GM12878 (cell line): ENCODE measurements around the gene SLC6A12. TPM values are rescaled to one million over a fixed set of nuclear protein-coding genes. Genes with fewer than 3 reads are reported as not detected.

Experiments
- ATAC-seq: fragments of 200-7000 bp; cut with Tn5 transposase; 3 replicates; pipeline ENCODE4 v1.9.1; 2020; ENCODE audit warnings: mild to moderate bottlenecking, moderate library complexity
- BruUV-seq: library from RNA; stranded (reverse); fragments of 400-500 nt; replicated peaks from 2 replicates; lab custom pipeline; 2021; lab: Mats Ljungman, UMichigan
- CTCF ChIA-PET: fragments of 300-600 bp; sonication (Branson Sonifier 250); formaldehyde crosslinking; extraction: SDS; loops from one replicate; lab custom pipeline; 2021; ENCODE audit warnings: inconsistent platforms; lab: Yijun Ruan, JAX
- POLR2A ChIA-PET: fragments of 350-600 bp; formaldehyde crosslinking; extraction: SDS; loops from one replicate; lab custom pipeline; 2021; ENCODE audit warnings: inconsistent platforms; lab: Charles Lee
- RAD21 ChIA-PET: fragments of 300-600 bp; sonication (Branson Sonifier 250); formaldehyde crosslinking; loops from one replicate; lab custom pipeline; 2023; ENCODE audit warnings: antibody characterized with exemption; ENCODE audit not compliant: unreplicated experiment; lab: Charles Lee
- SMC1A ChIA-PET: fragments of 300-600 bp; sonication (Branson Sonifier 250); formaldehyde crosslinking; loops from one replicate; lab custom pipeline; 2023; ENCODE audit not compliant: unreplicated experiment, uncharacterized antibody; lab: Charles Lee
- DNase-seq: peaks from one replicate; pipeline ENCODE4 v3.0.0-alpha.2; 2011; ENCODE audit warnings: low read depth, low spot score
- FAIRE-seq: peaks from 3 replicates; lab custom pipeline; 2011; peaks lifted over from hg19 to GRCh38; lab: Jason Lieb, UNC
- H2AFZ ChIP-seq: 2 replicates; pipeline ENCODE4 v1.6.0; 2011; ENCODE audit warnings: low read depth, low read length, control low read depth; ENCODE audit not compliant: control insufficient read depth
- H3K27ac ChIP-seq: 2 replicates; pipeline ENCODE4 v1.5.1; 2011; ENCODE audit warnings: control low read depth; ENCODE audit not compliant: control insufficient read depth, insufficient read depth
- H3K27me3 ChIP-seq, 2 experiments: replicated peaks in 1 of 2; 2 replicates each; pipeline versions ENCODE4 v1.6.0 to v1.6.1; 2011; ENCODE audit warnings: low read length in 1 of 2; ENCODE audit not compliant: control insufficient read depth in 2 of 2, insufficient read depth in 2 of 2
- H3K36me3 ChIP-seq, 2 experiments: 2 replicates each; pipeline ENCODE4 v1.5.1; 2011; ENCODE audit warnings: low read length in 1 of 2; ENCODE audit not compliant: control insufficient read depth in 2 of 2, insufficient read depth in 2 of 2
- H3K4me1 ChIP-seq: 2 replicates; pipeline ENCODE4 v1.6.1; 2011; ENCODE audit warnings: mild to moderate bottlenecking, low read length, moderate library complexity, mixed read lengths; ENCODE audit not compliant: control insufficient read depth, insufficient read depth
- H3K4me2 ChIP-seq: 2 replicates; pipeline ENCODE4 v1.6.0; 2011; ENCODE audit warnings: control low read depth; ENCODE audit not compliant: control insufficient read depth, insufficient read depth
- H3K4me3 ChIP-seq: fragments of 200-600 bp; sonication (generic); 2 replicates; pipeline ENCODE4 v1.5.1; 2016
- H3K79me2 ChIP-seq: 2 replicates; pipeline ENCODE4 v1.6.0; 2011; ENCODE audit warnings: low read length; ENCODE audit not compliant: control insufficient read depth, insufficient read depth
- H3K9ac ChIP-seq: 2 replicates; pipeline ENCODE4 v1.8.0; 2011; ENCODE audit warnings: low read length, control low read depth, mixed read lengths; ENCODE audit not compliant: control insufficient read depth, insufficient read depth
- H3K9me3 ChIP-seq: replicated peaks from 3 replicates; pipeline ENCODE4 v1.5.1; 2011; ENCODE audit warnings: mild to moderate bottlenecking, low read length; ENCODE audit not compliant: control insufficient read depth, insufficient read depth
- H4K20me1 ChIP-seq: 2 replicates; pipeline ENCODE4 v1.6.0; 2011; ENCODE audit not compliant: control insufficient read depth, insufficient read depth
- ATF3 ChIP-seq: IDR thresholded peaks from 2 replicates; pipeline ENCODE4 v1.6.1; 2011; ENCODE audit warnings: low read depth, mild to moderate bottlenecking, low read length, moderate library complexity, borderline replicate concordance; ENCODE audit errors: extremely low read depth
- CBX5 ChIP-seq: sonication (generic); IDR thresholded peaks from 2 replicates; pipeline ENCODE4 v1.6.1; 2016; ENCODE audit warnings: low read depth, moderate library complexity, mild to moderate bottlenecking, inconsistent platforms
- CEBPB ChIP-seq, 2 experiments: fragments of 150-350 bp in 1 of 2; IDR thresholded peaks; 2 replicates each; pipeline ENCODE4 v1.6.1; 2012 to 2014; ENCODE audit warnings: low read depth in 2 of 2, low read length in 2 of 2, borderline replicate concordance in 1 of 2, inconsistent platforms in 1 of 2
- CHD2 ChIP-seq: IDR thresholded peaks from 2 replicates; pipeline ENCODE4 v1.6.1; 2011; ENCODE audit warnings: low read depth, low read length, improper control_type of control experiment, borderline replicate concordance
- DPF2 ChIP-seq: fragments of 450-650 bp; IDR thresholded peaks from 2 replicates; pipeline ENCODE4 v1.6.1; 2017; ENCODE audit warnings: mild to moderate bottlenecking
- EGR1 ChIP-seq, 2 experiments: IDR thresholded peaks; 1 replicate in 1 of 2; 2 replicates in 1 of 2; pipeline ENCODE4 v1.6.1; 2011 to 2012; ENCODE audit warnings: low read depth in 2 of 2, low read length in 2 of 2, borderline replicate concordance in 1 of 2, mild to moderate bottlenecking in 1 of 2, moderate library complexity in 1 of 2
- ETV6 ChIP-seq, 2 experiments: fragments of 450-650 bp in 1 of 2; IDR thresholded peaks in 1 of 2; conservative IDR thresholded peaks in 1 of 2; 2 replicates each; pipeline ENCODE4 v1.6.1; 2014; ENCODE audit warnings: antibody characterized with exemption in 1 of 2, borderline replicate concordance in 1 of 2, low read depth in 1 of 2, mild to moderate bottlenecking in 1 of 2, moderate library complexity in 1 of 2
- HCFC1 ChIP-seq: fragments of 150-350 bp; IDR thresholded peaks from 2 replicates; pipeline ENCODE4 v1.6.1; 2014; ENCODE audit warnings: low read length
- IRF4 ChIP-seq: IDR thresholded peaks from 2 replicates; pipeline ENCODE4 v1.6.1; 2011; ENCODE audit warnings: low read depth, low read length
- MTA3 ChIP-seq: IDR thresholded peaks from 2 replicates; pipeline ENCODE4 v1.6.1; 2012; ENCODE audit warnings: low read length, inconsistent platforms, borderline replicate concordance
- MYC ChIP-seq: IDR thresholded peaks from 2 replicates; pipeline ENCODE4 v1.6.1; 2011; ENCODE audit warnings: mild to moderate bottlenecking, low read length, moderate library complexity, inconsistent platforms; ENCODE audit not compliant: insufficient read depth, insufficient replicate concordance, insufficient read length, severe bottlenecking
- NR2F1 ChIP-seq: fragments of 450-650 bp; conservative IDR thresholded peaks from 2 replicates; pipeline ENCODE4 v1.6.1; 2017; ENCODE audit warnings: mild to moderate bottlenecking
- NRF1 ChIP-seq: conservative IDR thresholded peaks from 2 replicates; pipeline ENCODE4 v1.6.1; 2011; ENCODE audit warnings: mild to moderate bottlenecking, low read depth, low read length, improper control_type of control experiment
- PAX8 ChIP-seq: fragments of 450-650 bp; IDR thresholded peaks from 2 replicates; pipeline ENCODE4 v1.6.1; 2017; ENCODE audit warnings: mild to moderate bottlenecking, moderate library complexity
- STAT3 ChIP-seq: IDR thresholded peaks from 2 replicates; pipeline ENCODE4 v1.6.1; 2011; ENCODE audit warnings: low read depth, low read length, improper control_type of control experiment
- TARDBP ChIP-seq: IDR thresholded peaks from 2 replicates; pipeline ENCODE4 v1.6.1; 2016; ENCODE audit warnings: borderline replicate concordance
- ZSCAN29 ChIP-seq: fragments of 450-650 bp; IDR thresholded peaks from 2 replicates; pipeline ENCODE4 v1.6.1; 2017; ENCODE audit warnings: mild to moderate bottlenecking, moderate library complexity
- WGBS: methylation state at CpG from one replicate; pipeline ENCODE4 v1.1.6; 2016; ENCODE audit warnings: low lambda C conversion rate; ENCODE audit not compliant: insufficient replicate concordance, insufficient coverage; ENCODE audit errors: missing lambda C conversion rate; 5-methylcytosine and 5-hydroxymethylcytosine counted together
- in situ Hi-C: fragments of 300-500 bp; cut with MboI; formaldehyde crosslinking; loops from 9 replicates; pipeline ENCODE4 v1.14.3; 2018; ENCODE audit warnings: mixed read lengths
- intact Hi-C: fragments of 100-400 bp; cut with micrococcal nuclease; formaldehyde crosslinking; loops from one replicate; pipeline ENCODE4 v1.14.2; 2022; ENCODE audit not compliant: unreplicated experiment
- polyA plus RNA-seq, 11 experiments: library from polyadenylated mRNA; depleted of rRNA in 4 of 11; unstranded in 6 of 11; stranded (reverse) in 5 of 11; fragments of >200 nt; fragmentation: Nextera tagmentation in 4 of 11; fragmentation: Illumina TruSeq in 1 of 11; extraction: Ambion mirVana in 4 of 11; extraction: Trizol in 1 of 11; gene quantifications; 1 replicate in 1 of 11; 2 replicates in 10 of 11; pipeline versions ENCODE4 v1.2.1 to v1.2.3, GENCODE V29; 2011 to 2016; ENCODE audit warnings: inconsistent platforms in 2 of 11, missing spikeins in 2 of 11, low read depth in 1 of 11
- total RNA-seq, 4 experiments: library from RNA; depleted of rRNA in 3 of 4; stranded (reverse); fragments of >200 nt in 3 of 4; fragmentation: Illumina TruSeq in 1 of 4; extraction: Trizol in 1 of 4; gene quantifications; 2 replicates each; pipeline versions ENCODE4 v1.2.1 to v1.2.3, GENCODE V29; 2013 to 2021

The SLC6A12 gene
- total and polyA plus RNA-seq, 10 of the 15 experiments (the other 5 are each of a cell fraction or from before 2014, with no cell fraction given), result 0.06 to 0.11 (median 0.07) TPM; not detected in 7

DNA sequence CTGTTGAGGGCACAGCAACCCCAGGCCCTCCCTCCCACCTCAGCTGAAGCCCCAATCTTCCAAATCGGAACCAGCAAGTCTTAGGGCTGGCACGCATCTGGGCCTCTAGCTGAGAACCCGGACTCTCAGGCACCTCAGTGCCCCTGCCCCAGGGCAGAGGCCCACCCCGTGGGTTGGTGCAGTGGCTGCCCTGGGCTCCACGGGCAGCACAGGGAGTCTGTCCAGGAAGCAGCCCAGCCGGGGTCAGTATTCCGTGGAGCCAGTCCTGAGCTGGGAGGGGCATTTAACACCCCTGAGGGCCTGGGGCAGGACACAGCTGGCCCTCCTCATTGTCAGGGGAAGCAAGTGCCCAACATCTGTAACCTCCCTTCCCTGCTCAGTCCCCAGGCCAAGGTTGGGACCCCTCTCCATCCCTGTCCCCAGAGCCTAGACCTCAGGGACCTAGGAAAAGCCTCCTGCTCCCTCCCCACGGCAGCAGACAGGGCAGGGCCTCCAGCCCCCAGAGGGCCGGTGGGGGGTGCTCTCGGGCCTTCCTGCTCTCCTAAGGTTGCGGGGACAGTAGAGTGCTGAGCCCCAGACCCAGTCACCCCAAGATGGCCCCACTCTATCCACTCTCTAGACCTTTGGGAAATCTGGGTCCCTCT lies 36.5 kb downstream of the SLC6A12 start:
- ChIA-PET SMC1A (no interaction called here), RAD21 (no interaction called here), POLR2A (no interaction called here), CTCF (no interaction called here)
- TF ChIP-seq MTA3 (no peak), HCFC1 (no peak), IRF4 (no peak), DPF2 (no peak), TARDBP (no peak), CEBPB (IDR thresholded peaks at IDR 0.05; ENCODE audit: borderline replicate concordance in 1 of 2, low read depth in 2 of 2, low read length in 2 of 2) (no peak), NR2F1 (no peak), ZSCAN29 (no peak), ETV6 (conservative IDR thresholded peaks at IDR 0.05 in 1 of 2, IDR thresholded peaks at IDR 0.05 in 1 of 2; ENCODE audit: borderline replicate concordance in 1 of 2, low read depth in 1 of 2) (no peak), MYC (no peak), CBX5 (no peak), EGR1 (IDR thresholded peaks at IDR 0.05; ENCODE audit: borderline replicate concordance in 1 of 2, low read depth in 2 of 2, low read length in 2 of 2) (no peak), STAT3 (no peak), CHD2 (no peak), PAX8 (no peak), ATF3 (no peak), NRF1 (no peak)
- in situ Hi-C loops (no loop called here), intact Hi-C loops (no loop called here)
- no peak for DNase-seq
- Histone ChIP-seq H3K79me2 (no peaks in the 10 kb centered on the region), H3K4me3 (no peak overlapping the region), H4K20me1 (no peaks in the 10 kb centered on the region), H3K9ac (no peak overlapping the region), H3K27ac (no peak overlapping the region), H3K4me2 (no peak overlapping the region), H3K27me3 (no peaks in the 10 kb centered on the region; a peak in 2 of 4 replicates), H3K4me1 (peaks cover 5% of the 10 kb centered on the region), H3K36me3 (no peaks in the 10 kb centered on the region), H3K9me3 (no peaks in the 10 kb centered on the region), H2AFZ (no peak overlapping the region)
- 45% methylated on average over 11 of the region's 11 CpGs for WGBS
- no peak for ATAC-seq
- FAIRE-seq, result no peak
- no TSS peak for BruUV-seq
